ENCODE data around the gene EXOC6. TPM values are rescaled to one million over a fixed set of nuclear protein-coding genes. Genes with fewer than 3 reads are reported as not detected.

EXOC6 gene
- total and polyA plus RNA-seq, 10 of the 15 experiments (the other 5 are each of a cell fraction or from before 2014, with no cell fraction given), result 7.6 to 53.8 (median 13.3) TPM

GRCh38 chr10:93069245-93069561 lies 220.9 kb downstream of the EXOC6 start:
- no peaks in the 10 kb centered on the region for H4K20me1 ChIP-seq (ENCODE audit: control insufficient read depth, insufficient read depth)
- no peak overlapping the region for H3K9ac ChIP-seq (ENCODE audit: control insufficient read depth, insufficient read depth, low read length)
- no peak overlapping the region for H3K4me2 ChIP-seq (ENCODE audit: control insufficient read depth, insufficient read depth)
- H3K36me3 ChIP-seq (ENCODE audit: control insufficient read depth in 2 of 2, insufficient read depth in 2 of 2, low read length in 1 of 2), result no peaks in the 10 kb centered on the region
- no peak for FAIRE-seq
- 69% methylated on average over 10 of the region's 10 CpGs for WGBS (ENCODE audit: insufficient coverage, insufficient replicate concordance, low lambda C conversion rate, missing lambda C conversion rate)
- H3K4me1 ChIP-seq (ENCODE audit: control insufficient read depth, insufficient read depth, low read length), result no peaks in the 10 kb centered on the region
- TF ChIP-seq SMARCA5 (IDR thresholded peaks at IDR 0.05) (no peak), E2F8 (IDR thresholded peaks at IDR 0.05; ENCODE audit: low read depth, partially characterized antibody) (no peak), MEF2B (IDR thresholded peaks at IDR 0.05; ENCODE audit: partially characterized antibody, poor library complexity, severe bottlenecking) (no peak), ZNF217 (IDR thresholded peaks at IDR 0.05) (no peak), BMI1 (IDR thresholded peaks at IDR 0.05; ENCODE audit: borderline replicate concordance) (no peak), KAT2A (conservative IDR thresholded peaks at IDR 0.05; ENCODE audit: control insufficient read depth, low read depth, low read length) (no peak), USF1 (IDR thresholded peaks at IDR 0.05; ENCODE audit: borderline replicate concordance, extremely low read length, insufficient read depth, low read depth, low read length) (no peak), NFXL1 (IDR thresholded peaks at IDR 0.05; ENCODE audit: borderline replicate concordance) (no peak), CBX3 (IDR thresholded peaks at IDR 0.05; ENCODE audit: borderline replicate concordance, low read depth) (no peak), CEBPZ (IDR thresholded peaks at IDR 0.05; ENCODE audit: low read depth, low read length) (no peak), CHD2 (IDR thresholded peaks at IDR 0.05; ENCODE audit: borderline replicate concordance, low read depth, low read length) (no peak), PBX3 (IDR thresholded peaks at IDR 0.05; ENCODE audit: insufficient replicate concordance, low read depth, low read length) (no peak)
- ChIA-PET RAD21 (ENCODE audit: unreplicated experiment) (no interaction called here), POLR2A (no interaction called here), CTCF (no interaction called here), SMC1A (ENCODE audit: uncharacterized antibody, unreplicated experiment) (no interaction called here)
- intact Hi-C loops (cut with micrococcal nuclease; ENCODE audit: unreplicated experiment) (no loop called here), in situ Hi-C loops (cut with MboI) (no loop called here)
- no TSS peak for BruUV-seq (replicated peaks)
- no peak overlapping the region for H3K27ac ChIP-seq (ENCODE audit: control insufficient read depth, insufficient read depth)
- peaks cover 21 to 46% of the 10 kb centered on the region in 2 experiments for H3K27me3 ChIP-seq (replicated peaks in 1 of 2; ENCODE audit: control insufficient read depth in 2 of 2, insufficient read depth in 2 of 2, low read length in 1 of 2)
- no peak overlapping the region for H2AFZ ChIP-seq (ENCODE audit: control insufficient read depth, low read depth, low read length)
- H3K4me3 ChIP-seq, result no peak overlapping the region
- no peaks in the 10 kb centered on the region for H3K79me2 ChIP-seq (ENCODE audit: control insufficient read depth, insufficient read depth, low read length)
- no peak for ATAC-seq
- no peak for DNase-seq (ENCODE audit: low read depth, low spot score)
- H3K9me3 ChIP-seq (replicated peaks; ENCODE audit: control insufficient read depth, insufficient read depth, low read length), result no peaks in the 10 kb centered on the region
